WTC11 (cell line): ENCODE results near the gene PBX3. TPM values are rescaled to one million over a fixed set of nuclear protein-coding genes. Genes with fewer than 3 reads are reported as not detected.
A peak's percentile ranks its signal among the peaks of the same experiment; 100 is the strongest.

ENCODE experiments used
- ATAC-seq: fragments of 200-7000 bp; cut with Tn5 transposase; 2 replicates; pipeline ENCODE4 v1.10.0; 2021; ENCODE audit warnings: mild to moderate bottlenecking, moderate library complexity
- CTCF ChIA-PET: fragments of 300-600 bp; sonication (Branson Sonifier 250); formaldehyde crosslinking; loops from one replicate; lab custom pipeline; 2021; ENCODE audit warnings: antibody characterized with exemption; lab: Charles Lee
- POLR2A ChIA-PET: fragments of 350-600 bp; sonication (Branson Sonifier 250); formaldehyde crosslinking; loops from one replicate; lab custom pipeline; 2021; ENCODE audit warnings: antibody characterized with exemption; lab: Charles Lee
- DNase-seq: peaks from one replicate; pipeline ENCODE4 v3.0.0; 2021; ENCODE audit warnings: low spot score
- H3K27ac Mint-ChIP-seq: 2 replicates; pipeline ENCODE4 v1.8.0; 2021; ENCODE audit warnings: mixed read lengths
- H3K27me3 Mint-ChIP-seq: 2 replicates; pipeline ENCODE4 v1.8.0; 2021; ENCODE audit warnings: low read depth, mild to moderate bottlenecking, moderate library complexity, mixed read lengths
- H3K36me3 Mint-ChIP-seq: 2 replicates; pipeline ENCODE4 v1.8.0; 2021; ENCODE audit warnings: mixed read lengths
- H3K4me1 Mint-ChIP-seq: 2 replicates; pipeline ENCODE4 v1.8.0; 2022; ENCODE audit warnings: mixed read lengths
- H3K4me3 Mint-ChIP-seq: 2 replicates; pipeline ENCODE4 v1.8.0; 2021; ENCODE audit warnings: mild to moderate bottlenecking, moderate library complexity, mixed read lengths
- H3K9me3 Mint-ChIP-seq: 2 replicates; pipeline ENCODE4 v1.8.0; 2021; ENCODE audit warnings: mixed read lengths
- GRHL2 ChIP-seq: fragments of 250-450 bp; sonication (Bioruptor Pico); IDR thresholded peaks from 2 replicates; pipeline ENCODE4 v1.8.0; 2022; ENCODE audit warnings: mild to moderate bottlenecking, moderate library complexity; ENCODE audit not compliant: insufficient replicate concordance, severe bottlenecking
- ZBTB21 ChIP-seq: sonication (generic); formaldehyde crosslinking; IDR thresholded peaks from 2 replicates; pipeline ENCODE4 v1.8.1; 2023; ENCODE audit warnings: mild to moderate bottlenecking, missing genetic modification reagents, borderline replicate concordance
- total RNA-seq: library from RNA; stranded (reverse); gene quantifications from 3 replicates; pipeline ENCODE4 v1.2.3, GENCODE V29; 2021
- TF ChIP-seq, protein P1 (sequence below): fragments of 250-450 bp; sonication (Bioruptor Pico); IDR thresholded peaks from 2 replicates; pipeline ENCODE4 v1.9.0; 2021; ENCODE audit warnings: mild to moderate bottlenecking, borderline replicate concordance
- TF ChIP-seq, protein P2 (sequence below): sonication (generic); formaldehyde crosslinking; IDR thresholded peaks from 2 replicates; pipeline ENCODE4 v1.8.1; 2022; ENCODE audit warnings: low read depth, missing genetic modification reagents, borderline replicate concordance
- TF ChIP-seq, protein P3 (sequence below): sonication (generic); formaldehyde crosslinking; IDR thresholded peaks from 2 replicates; pipeline ENCODE4 v1.8.0; 2022; ENCODE audit warnings: missing genetic modification reagents
- TF ChIP-seq, protein P4 (sequence below): sonication (generic); formaldehyde crosslinking; IDR thresholded peaks from 2 replicates; pipeline ENCODE4 v1.8.1; 2023; ENCODE audit warnings: mild to moderate bottlenecking, missing genetic modification reagents
- TF ChIP-seq, protein P5 (sequence below): sonication (generic); formaldehyde crosslinking; IDR thresholded peaks from 2 replicates; pipeline ENCODE4 v1.8.0; 2023; ENCODE audit warnings: mild to moderate bottlenecking, missing genetic modification reagents

PBX3 gene
- total RNA-seq, 1 experiment from 2014 or later = 48.5 TPM

DNA sequence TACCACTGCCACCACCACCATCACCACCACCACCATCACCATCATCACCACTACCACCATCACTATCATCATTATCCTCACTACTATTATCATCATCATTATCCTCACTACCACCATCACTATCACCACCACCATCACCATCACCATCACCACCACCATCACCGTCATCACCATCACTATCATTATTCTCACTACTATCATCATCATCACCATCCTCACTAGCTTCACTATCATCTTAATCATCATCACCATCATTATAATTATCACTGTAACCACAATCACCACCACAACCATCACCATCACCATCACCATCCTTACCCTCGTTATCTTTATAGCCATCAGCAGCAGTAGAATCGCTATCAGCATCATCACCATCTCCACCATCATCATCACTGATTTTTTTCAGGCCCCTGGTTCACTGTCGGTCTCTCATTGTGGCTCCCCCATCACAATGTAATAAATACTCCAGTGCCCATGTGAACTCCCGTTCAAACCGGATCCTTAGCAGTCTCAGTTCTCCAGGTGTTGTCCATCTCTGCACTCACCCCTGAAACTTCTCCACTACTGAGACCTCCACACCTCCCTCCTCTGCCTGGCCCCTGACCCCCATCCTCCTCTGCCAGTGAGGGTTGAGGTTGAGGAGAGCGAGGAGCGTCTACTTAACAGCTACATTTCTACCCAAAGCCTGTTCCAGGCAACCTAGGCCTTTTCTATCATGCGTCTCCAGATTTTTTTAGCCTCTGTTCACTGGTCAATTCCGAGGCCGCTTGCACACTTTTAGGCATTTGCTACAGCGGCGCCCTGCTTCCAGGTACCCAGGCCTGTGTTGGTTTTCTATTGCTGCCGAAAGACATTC is 238.2 kb downstream of the PBX3 start:
- no peak for DNase-seq
- Mint-ChIP-seq H3K27ac (no peak overlapping the region), H3K4me3 (no peak overlapping the region), H3K27me3 (no peaks in the 10 kb centered on the region; the same call in 1 of the 2 replicates), H3K9me3 (peaks cover 12% of the 10 kb centered on the region), H3K36me3 (peaks cover under 1% of the 10 kb centered on the region; the same call in 1 of the 2 replicates), H3K4me1 (no peaks in the 10 kb centered on the region)
- no peak for TF ChIP-seq ZBTB21 (CRISPR knock-in tag)
- TF ChIP-seq, protein P1, sequence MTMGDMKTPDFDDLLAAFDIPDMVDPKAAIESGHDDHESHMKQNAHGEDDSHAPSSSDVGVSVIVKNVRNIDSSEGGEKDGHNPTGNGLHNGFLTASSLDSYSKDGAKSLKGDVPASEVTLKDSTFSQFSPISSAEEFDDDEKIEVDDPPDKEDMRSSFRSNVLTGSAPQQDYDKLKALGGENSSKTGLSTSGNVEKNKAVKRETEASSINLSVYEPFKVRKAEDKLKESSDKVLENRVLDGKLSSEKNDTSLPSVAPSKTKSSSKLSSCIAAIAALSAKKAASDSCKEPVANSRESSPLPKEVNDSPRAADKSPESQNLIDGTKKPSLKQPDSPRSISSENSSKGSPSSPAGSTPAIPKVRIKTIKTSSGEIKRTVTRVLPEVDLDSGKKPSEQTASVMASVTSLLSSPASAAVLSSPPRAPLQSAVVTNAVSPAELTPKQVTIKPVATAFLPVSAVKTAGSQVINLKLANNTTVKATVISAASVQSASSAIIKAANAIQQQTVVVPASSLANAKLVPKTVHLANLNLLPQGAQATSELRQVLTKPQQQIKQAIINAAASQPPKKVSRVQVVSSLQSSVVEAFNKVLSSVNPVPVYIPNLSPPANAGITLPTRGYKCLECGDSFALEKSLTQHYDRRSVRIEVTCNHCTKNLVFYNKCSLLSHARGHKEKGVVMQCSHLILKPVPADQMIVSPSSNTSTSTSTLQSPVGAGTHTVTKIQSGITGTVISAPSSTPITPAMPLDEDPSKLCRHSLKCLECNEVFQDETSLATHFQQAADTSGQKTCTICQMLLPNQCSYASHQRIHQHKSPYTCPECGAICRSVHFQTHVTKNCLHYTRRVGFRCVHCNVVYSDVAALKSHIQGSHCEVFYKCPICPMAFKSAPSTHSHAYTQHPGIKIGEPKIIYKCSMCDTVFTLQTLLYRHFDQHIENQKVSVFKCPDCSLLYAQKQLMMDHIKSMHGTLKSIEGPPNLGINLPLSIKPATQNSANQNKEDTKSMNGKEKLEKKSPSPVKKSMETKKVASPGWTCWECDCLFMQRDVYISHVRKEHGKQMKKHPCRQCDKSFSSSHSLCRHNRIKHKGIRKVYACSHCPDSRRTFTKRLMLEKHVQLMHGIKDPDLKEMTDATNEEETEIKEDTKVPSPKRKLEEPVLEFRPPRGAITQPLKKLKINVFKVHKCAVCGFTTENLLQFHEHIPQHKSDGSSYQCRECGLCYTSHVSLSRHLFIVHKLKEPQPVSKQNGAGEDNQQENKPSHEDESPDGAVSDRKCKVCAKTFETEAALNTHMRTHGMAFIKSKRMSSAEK = no peak
- TF ChIP-seq, protein P2, sequence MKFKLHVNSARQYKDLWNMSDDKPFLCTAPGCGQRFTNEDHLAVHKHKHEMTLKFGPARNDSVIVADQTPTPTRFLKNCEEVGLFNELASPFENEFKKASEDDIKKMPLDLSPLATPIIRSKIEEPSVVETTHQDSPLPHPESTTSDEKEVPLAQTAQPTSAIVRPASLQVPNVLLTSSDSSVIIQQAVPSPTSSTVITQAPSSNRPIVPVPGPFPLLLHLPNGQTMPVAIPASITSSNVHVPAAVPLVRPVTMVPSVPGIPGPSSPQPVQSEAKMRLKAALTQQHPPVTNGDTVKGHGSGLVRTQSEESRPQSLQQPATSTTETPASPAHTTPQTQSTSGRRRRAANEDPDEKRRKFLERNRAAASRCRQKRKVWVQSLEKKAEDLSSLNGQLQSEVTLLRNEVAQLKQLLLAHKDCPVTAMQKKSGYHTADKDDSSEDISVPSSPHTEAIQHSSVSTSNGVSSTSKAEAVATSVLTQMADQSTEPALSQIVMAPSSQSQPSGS (CRISPR knock-in tag) = no peak
- ChIA-PET POLR2A (no interaction called here), CTCF (no interaction called here)
- ATAC-seq = no peak

DNA sequence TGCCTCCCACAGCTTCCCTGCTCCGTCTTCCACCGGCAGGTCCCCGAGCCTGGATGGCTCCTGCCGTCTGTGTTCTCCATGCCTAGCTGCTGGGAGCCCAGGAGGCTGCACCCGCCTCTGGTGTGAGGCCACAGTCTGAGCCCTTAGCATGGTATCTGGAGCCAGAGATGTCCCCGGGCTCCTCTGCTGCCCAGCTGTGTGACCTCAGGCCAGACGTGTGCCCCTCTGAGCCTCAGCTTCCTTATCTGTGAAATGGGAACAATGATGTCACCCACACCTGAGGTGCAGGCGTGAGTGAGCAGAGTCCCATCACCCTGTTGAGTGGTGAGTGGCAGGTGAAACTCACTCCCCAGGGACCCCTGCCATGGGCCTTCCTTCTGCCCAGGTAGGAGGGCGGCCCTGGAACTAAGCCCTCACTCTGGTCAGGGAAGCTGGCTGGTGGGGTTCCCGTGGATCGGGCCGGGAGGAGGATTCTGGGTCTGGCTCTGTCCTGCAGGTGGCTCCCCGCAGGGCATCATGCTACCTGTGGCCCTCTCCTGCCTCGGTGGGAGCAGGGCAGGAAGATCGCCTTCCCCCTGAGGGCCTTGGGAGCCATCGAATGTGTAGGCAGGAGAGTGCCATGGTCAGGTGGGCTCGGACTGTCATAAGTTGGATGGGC is 239.0 kb downstream of the PBX3 start:
- Mint-ChIP-seq H3K4me1 (0 out of 2 replicates have a peak, but pooled peaks cover 2% of the 10 kb centered on the region), H3K4me3 (no peak overlapping the region), H3K9me3 (peaks cover 7% of the 10 kb centered on the region), H3K27ac (no peak overlapping the region), H3K27me3 (no peaks in the 10 kb centered on the region), H3K36me3 (no peaks in the 10 kb centered on the region)
- TF ChIP-seq GRHL2 = no peak
- TF ChIP-seq, protein P3, sequence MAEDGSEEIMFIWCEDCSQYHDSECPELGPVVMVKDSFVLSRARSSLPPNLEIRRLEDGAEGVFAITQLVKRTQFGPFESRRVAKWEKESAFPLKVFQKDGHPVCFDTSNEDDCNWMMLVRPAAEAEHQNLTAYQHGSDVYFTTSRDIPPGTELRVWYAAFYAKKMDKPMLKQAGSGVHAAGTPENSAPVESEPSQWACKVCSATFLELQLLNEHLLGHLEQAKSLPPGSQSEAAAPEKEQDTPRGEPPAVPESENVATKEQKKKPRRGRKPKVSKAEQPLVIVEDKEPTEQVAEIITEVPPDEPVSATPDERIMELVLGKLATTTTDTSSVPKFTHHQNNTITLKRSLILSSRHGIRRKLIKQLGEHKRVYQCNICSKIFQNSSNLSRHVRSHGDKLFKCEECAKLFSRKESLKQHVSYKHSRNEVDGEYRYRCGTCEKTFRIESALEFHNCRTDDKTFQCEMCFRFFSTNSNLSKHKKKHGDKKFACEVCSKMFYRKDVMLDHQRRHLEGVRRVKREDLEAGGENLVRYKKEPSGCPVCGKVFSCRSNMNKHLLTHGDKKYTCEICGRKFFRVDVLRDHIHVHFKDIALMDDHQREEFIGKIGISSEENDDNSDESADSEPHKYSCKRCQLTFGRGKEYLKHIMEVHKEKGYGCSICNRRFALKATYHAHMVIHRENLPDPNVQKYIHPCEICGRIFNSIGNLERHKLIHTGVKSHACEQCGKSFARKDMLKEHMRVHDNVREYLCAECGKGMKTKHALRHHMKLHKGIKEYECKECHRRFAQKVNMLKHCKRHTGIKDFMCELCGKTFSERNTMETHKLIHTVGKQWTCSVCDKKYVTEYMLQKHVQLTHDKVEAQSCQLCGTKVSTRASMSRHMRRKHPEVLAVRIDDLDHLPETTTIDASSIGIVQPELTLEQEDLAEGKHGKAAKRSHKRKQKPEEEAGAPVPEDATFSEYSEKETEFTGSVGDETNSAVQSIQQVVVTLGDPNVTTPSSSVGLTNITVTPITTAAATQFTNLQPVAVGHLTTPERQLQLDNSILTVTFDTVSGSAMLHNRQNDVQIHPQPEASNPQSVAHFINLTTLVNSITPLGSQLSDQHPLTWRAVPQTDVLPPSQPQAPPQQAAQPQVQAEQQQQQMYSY (CRISPR knock-in tag) = no peak
- CTCF ChIA-PET = no interaction called here
- DNase-seq = no peak
- POLR2A ChIA-PET = no interaction called here
- ATAC-seq = no peak

DNA sequence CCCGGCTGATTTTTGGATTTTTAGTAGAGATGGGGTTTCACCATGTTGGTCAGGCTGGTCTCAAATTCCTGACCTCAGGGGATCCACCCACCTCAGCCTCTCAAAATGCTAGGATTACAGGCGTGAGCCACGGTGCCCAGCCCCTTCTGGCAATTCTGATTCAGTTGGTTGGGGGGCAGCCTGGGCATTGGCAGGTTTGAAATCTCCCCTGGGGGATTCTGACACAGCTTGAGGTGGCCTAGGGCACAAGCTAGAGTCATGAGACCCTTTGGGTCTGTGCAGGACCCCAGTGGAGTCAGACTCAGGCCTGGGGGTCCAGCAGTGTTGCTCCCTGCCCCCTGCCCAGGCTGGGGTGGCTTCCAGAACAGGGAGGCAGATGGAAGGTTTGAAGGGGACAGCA is 239.8 kb downstream of the PBX3 start:
- Mint-ChIP-seq H3K4me1 (0 out of 2 replicates have a peak, but pooled peaks cover 2% of the 10 kb centered on the region), H3K27me3 (no peaks in the 10 kb centered on the region), H3K4me3 (no peak overlapping the region), H3K9me3 (peaks cover 6% of the 10 kb centered on the region)
- ATAC-seq = no peak
- POLR2A ChIA-PET = no interaction called here
- DNase-seq = no peak
- CTCF ChIA-PET = no interaction called here
- TF ChIP-seq, protein P4, sequence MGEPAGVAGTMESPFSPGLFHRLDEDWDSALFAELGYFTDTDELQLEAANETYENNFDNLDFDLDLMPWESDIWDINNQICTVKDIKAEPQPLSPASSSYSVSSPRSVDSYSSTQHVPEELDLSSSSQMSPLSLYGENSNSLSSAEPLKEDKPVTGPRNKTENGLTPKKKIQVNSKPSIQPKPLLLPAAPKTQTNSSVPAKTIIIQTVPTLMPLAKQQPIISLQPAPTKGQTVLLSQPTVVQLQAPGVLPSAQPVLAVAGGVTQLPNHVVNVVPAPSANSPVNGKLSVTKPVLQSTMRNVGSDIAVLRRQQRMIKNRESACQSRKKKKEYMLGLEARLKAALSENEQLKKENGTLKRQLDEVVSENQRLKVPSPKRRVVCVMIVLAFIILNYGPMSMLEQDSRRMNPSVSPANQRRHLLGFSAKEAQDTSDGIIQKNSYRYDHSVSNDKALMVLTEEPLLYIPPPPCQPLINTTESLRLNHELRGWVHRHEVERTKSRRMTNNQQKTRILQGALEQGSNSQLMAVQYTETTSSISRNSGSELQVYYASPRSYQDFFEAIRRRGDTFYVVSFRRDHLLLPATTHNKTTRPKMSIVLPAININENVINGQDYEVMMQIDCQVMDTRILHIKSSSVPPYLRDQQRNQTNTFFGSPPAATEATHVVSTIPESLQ = no peak
- TF ChIP-seq, protein P5, sequence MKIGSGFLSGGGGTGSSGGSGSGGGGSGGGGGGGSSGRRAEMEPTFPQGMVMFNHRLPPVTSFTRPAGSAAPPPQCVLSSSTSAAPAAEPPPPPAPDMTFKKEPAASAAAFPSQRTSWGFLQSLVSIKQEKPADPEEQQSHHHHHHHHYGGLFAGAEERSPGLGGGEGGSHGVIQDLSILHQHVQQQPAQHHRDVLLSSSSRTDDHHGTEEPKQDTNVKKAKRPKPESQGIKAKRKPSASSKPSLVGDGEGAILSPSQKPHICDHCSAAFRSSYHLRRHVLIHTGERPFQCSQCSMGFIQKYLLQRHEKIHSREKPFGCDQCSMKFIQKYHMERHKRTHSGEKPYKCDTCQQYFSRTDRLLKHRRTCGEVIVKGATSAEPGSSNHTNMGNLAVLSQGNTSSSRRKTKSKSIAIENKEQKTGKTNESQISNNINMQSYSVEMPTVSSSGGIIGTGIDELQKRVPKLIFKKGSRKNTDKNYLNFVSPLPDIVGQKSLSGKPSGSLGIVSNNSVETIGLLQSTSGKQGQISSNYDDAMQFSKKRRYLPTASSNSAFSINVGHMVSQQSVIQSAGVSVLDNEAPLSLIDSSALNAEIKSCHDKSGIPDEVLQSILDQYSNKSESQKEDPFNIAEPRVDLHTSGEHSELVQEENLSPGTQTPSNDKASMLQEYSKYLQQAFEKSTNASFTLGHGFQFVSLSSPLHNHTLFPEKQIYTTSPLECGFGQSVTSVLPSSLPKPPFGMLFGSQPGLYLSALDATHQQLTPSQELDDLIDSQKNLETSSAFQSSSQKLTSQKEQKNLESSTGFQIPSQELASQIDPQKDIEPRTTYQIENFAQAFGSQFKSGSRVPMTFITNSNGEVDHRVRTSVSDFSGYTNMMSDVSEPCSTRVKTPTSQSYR (CRISPR knock-in tag) = no peak
- TF ChIP-seq, all 79 proteins: peak for 0
- Mint-ChIP-seq H3K36me3 (no peaks in the 10 kb centered on the region), H3K27ac (peak overlapping the region; percentile 80; the same call in 1 of the 2 replicates)
